ENCODE measurements around the gene GPC1.

DNA sequence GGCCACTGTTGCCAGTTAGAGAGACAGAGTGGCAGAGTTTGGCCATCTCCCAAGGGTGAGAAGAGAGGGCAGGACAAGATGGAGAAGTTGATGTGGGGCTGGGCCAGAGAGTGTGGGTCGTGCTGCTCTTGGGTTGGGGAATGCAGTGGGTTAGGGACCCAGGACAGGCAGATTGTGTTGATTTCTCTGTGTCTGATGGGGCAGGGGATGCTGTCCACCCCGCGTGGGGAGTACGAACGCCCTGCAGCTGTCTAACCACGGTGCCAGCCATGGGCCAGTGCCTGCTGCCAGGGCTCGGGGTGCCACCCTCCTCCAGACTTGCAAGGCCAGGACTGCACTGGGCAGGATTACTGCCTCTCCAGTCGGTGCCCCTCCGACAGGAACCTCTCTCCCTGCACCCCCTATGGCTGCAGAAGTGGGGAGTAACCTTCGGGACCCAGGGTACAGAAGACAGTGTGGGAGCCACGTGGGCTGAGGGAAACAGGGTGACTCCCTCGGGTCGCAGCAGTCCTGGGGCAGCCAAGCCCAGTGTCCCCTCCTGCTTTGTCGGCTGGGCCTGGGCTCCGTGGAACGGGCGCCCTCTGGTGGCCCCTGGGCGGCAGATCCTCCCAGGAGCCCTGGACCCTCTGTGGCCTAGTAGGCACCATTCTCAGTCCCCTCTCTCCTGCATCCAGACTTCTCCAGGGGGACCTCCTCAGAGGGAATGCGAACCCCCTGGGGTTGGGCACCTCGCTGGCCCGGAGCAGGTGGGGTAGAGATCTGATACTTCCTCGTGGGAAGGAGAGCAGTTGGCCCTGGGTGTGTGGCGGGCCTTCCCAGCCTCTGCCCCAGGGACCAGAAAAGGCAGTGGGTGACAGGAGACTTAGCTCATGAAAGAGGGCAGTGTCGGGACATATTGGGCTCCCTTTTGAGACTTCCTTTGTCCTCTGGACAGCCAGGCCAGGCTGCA lies 2.7 kb downstream of the GPC1 start:
- TF ChIP-seq, protein P1, sequence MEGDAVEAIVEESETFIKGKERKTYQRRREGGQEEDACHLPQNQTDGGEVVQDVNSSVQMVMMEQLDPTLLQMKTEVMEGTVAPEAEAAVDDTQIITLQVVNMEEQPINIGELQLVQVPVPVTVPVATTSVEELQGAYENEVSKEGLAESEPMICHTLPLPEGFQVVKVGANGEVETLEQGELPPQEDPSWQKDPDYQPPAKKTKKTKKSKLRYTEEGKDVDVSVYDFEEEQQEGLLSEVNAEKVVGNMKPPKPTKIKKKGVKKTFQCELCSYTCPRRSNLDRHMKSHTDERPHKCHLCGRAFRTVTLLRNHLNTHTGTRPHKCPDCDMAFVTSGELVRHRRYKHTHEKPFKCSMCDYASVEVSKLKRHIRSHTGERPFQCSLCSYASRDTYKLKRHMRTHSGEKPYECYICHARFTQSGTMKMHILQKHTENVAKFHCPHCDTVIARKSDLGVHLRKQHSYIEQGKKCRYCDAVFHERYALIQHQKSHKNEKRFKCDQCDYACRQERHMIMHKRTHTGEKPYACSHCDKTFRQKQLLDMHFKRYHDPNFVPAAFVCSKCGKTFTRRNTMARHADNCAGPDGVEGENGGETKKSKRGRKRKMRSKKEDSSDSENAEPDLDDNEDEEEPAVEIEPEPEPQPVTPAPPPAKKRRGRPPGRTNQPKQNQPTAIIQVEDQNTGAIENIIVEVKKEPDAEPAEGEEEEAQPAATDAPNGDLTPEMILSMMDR (IDR thresholded peaks at IDR 0.05) = peak; percentile 89
- TF ChIP-seq, protein P2, sequence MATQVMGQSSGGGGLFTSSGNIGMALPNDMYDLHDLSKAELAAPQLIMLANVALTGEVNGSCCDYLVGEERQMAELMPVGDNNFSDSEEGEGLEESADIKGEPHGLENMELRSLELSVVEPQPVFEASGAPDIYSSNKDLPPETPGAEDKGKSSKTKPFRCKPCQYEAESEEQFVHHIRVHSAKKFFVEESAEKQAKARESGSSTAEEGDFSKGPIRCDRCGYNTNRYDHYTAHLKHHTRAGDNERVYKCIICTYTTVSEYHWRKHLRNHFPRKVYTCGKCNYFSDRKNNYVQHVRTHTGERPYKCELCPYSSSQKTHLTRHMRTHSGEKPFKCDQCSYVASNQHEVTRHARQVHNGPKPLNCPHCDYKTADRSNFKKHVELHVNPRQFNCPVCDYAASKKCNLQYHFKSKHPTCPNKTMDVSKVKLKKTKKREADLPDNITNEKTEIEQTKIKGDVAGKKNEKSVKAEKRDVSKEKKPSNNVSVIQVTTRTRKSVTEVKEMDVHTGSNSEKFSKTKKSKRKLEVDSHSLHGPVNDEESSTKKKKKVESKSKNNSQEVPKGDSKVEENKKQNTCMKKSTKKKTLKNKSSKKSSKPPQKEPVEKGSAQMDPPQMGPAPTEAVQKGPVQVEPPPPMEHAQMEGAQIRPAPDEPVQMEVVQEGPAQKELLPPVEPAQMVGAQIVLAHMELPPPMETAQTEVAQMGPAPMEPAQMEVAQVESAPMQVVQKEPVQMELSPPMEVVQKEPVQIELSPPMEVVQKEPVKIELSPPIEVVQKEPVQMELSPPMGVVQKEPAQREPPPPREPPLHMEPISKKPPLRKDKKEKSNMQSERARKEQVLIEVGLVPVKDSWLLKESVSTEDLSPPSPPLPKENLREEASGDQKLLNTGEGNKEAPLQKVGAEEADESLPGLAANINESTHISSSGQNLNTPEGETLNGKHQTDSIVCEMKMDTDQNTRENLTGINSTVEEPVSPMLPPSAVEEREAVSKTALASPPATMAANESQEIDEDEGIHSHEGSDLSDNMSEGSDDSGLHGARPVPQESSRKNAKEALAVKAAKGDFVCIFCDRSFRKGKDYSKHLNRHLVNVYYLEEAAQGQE (IDR thresholded peaks at IDR 0.05; ENCODE audit: low read depth, low read length) = no peak
- TF ChIP-seq NRF1 (IDR thresholded peaks at IDR 0.05; ENCODE audit: low read depth, low read length) (no peak), POLR2AphosphoS5 (IDR thresholded peaks at IDR 0.05; ENCODE audit: low read depth, low read length) (no peak), GABPA (IDR thresholded peaks at IDR 0.05; ENCODE audit: low read depth) (no peak), MEF2A (IDR thresholded peaks at IDR 0.05; ENCODE audit: borderline replicate concordance, low read depth) (no peak), NFIC (IDR thresholded peaks at IDR 0.05; ENCODE audit: borderline replicate concordance) (no peak), EZH2phosphoT487 (IDR thresholded peaks at IDR 0.05; ENCODE audit: borderline replicate concordance, low read depth) (no peak)
- TF ChIP-seq, protein P3, sequence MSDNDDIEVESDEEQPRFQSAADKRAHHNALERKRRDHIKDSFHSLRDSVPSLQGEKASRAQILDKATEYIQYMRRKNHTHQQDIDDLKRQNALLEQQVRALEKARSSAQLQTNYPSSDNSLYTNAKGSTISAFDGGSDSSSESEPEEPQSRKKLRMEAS (IDR thresholded peaks at IDR 0.05; ENCODE audit: low read depth) = no peak

Data from SK-N-SH (cell line).